ENCODE data around the gene RUSF1. TPM values are rescaled to one million over a fixed set of nuclear protein-coding genes. Genes with fewer than 3 reads are reported as not detected.

The RUSF1 gene
- total RNA-seq, 1 experiment from 2014 or later = 39.9 TPM

GRCh38 chr16:31441956-31442355 is 66.2 kb downstream of the RUSF1 start:
- ChIA-PET CTCF (interaction anchor here (0.5 kb wide), 1 partner anchor 492 kb away, joined by 4 read pairs; no protein-coding TSS in a partner anchor), POLR2A (ENCODE audit: unreplicated experiment) (no interaction called here)
- no peak overlapping the region for H3K27ac ChIP-seq (ENCODE audit: low read length)
- no peak overlapping the region for H3K4me3 ChIP-seq (ENCODE audit: low read length)
- no peaks in the 10 kb centered on the region for H3K9me3 ChIP-seq (ENCODE audit: low read length)
- no peak overlapping the region for H2AFZ ChIP-seq (ENCODE audit: low read length)
- no peaks in the 10 kb centered on the region for H3K27me3 ChIP-seq (ENCODE audit: low read length)
- no peak overlapping the region for H3K4me2 ChIP-seq (ENCODE audit: low read length)
- BruUV-seq (replicated peaks) = no TSS peak
- H3F3A ChIP-seq (ENCODE audit: low read length, unreplicated experiment) = no peaks in the 10 kb centered on the region
- intact Hi-C loops (cut with micrococcal nuclease) = loop anchor here (5.0 kb wide), 2 partner anchors 300 to 460 kb away; no protein-coding TSS in a partner anchor
- no peaks in the 10 kb centered on the region for H4K20me1 ChIP-seq (ENCODE audit: low read length)
- H3K9me2 ChIP-seq (replicated peaks; ENCODE audit: low read length) = no peaks in the 10 kb centered on the region
- no peaks in the 10 kb centered on the region for H3K79me2 ChIP-seq (ENCODE audit: low read length)
- no peak overlapping the region for H3K9ac ChIP-seq (ENCODE audit: low read length)
- TF ChIP-seq, protein P1, sequence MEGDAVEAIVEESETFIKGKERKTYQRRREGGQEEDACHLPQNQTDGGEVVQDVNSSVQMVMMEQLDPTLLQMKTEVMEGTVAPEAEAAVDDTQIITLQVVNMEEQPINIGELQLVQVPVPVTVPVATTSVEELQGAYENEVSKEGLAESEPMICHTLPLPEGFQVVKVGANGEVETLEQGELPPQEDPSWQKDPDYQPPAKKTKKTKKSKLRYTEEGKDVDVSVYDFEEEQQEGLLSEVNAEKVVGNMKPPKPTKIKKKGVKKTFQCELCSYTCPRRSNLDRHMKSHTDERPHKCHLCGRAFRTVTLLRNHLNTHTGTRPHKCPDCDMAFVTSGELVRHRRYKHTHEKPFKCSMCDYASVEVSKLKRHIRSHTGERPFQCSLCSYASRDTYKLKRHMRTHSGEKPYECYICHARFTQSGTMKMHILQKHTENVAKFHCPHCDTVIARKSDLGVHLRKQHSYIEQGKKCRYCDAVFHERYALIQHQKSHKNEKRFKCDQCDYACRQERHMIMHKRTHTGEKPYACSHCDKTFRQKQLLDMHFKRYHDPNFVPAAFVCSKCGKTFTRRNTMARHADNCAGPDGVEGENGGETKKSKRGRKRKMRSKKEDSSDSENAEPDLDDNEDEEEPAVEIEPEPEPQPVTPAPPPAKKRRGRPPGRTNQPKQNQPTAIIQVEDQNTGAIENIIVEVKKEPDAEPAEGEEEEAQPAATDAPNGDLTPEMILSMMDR (conservative IDR thresholded peaks at IDR 0.05; ENCODE audit: low read depth, low read length) = no peak
- TF ChIP-seq EZH2 (IDR thresholded peaks at IDR 0.05; ENCODE audit: low read length, unreplicated experiment) (no peak), EZH2phosphoT487 (IDR thresholded peaks at IDR 0.05; ENCODE audit: borderline replicate concordance, low read length) (no peak)
- no peaks in the 10 kb centered on the region for H3K36me3 ChIP-seq (ENCODE audit: low read depth, low read length)
- ATAC-seq (no peak), DNase-seq (no peak)
- H3K4me1 ChIP-seq (ENCODE audit: insufficient read depth, low read length) = no peaks in the 10 kb centered on the region

DNA sequence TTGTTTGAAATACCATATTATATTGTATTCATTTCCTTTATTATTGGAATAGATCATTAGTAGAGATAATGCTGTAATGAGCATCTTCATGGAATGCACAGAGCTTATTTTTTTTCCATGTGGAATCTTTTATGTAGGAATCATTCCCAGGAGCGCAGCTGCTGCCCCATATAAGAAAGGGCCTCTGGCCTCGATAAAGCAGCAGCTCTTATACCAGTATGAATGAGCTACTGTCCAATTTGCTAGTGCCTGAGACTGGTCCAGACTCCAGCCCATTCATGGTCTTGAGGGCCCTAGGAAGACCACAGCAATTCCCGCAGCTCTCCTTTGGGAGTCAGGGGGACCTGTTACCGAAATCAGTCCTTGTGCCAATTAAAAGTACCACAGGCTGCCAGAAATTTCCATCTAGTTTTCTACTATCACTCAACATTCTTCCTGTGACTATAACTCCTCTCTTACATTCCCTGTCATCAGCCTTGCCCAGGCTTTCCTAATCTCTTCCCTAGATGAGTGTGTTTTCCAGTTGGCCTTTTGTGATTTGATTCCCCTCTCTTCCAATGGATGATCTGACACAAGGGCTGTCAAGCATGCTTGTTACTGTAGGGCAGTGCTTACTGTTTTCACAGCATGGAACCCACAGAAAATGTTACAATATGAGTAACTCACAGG is 67.5 kb downstream of the RUSF1 start:
- BruUV-seq (replicated peaks) = no TSS peak
- H3K4me3 ChIP-seq (ENCODE audit: low read length) = no peak overlapping the region
- intact Hi-C loops (cut with micrococcal nuclease) = loop anchor here (5.0 kb wide), 2 partner anchors 298 to 458 kb away; no protein-coding TSS in a partner anchor
- no peak for TF ChIP-seq EZH2 (IDR thresholded peaks at IDR 0.05; ENCODE audit: low read length, unreplicated experiment)
- TF ChIP-seq, protein P1 (conservative IDR thresholded peaks at IDR 0.05; ENCODE audit: low read depth, low read length) = no peak
- no peak for TF ChIP-seq EZH2phosphoT487 (IDR thresholded peaks at IDR 0.05; ENCODE audit: borderline replicate concordance, low read length)
- no peaks in the 10 kb centered on the region for H3K9me3 ChIP-seq (ENCODE audit: low read length)
- CTCF ChIA-PET = no interaction called here
- H2AFZ ChIP-seq (ENCODE audit: low read length) = no peak overlapping the region
- H3K79me2 ChIP-seq (ENCODE audit: low read length) = no peaks in the 10 kb centered on the region
- H3K9me2 ChIP-seq (replicated peaks; ENCODE audit: low read length) = no peaks in the 10 kb centered on the region
- no peak overlapping the region for H3K4me2 ChIP-seq (ENCODE audit: low read length)
- H4K20me1 ChIP-seq (ENCODE audit: low read length) = no peaks in the 10 kb centered on the region
- no peaks in the 10 kb centered on the region for H3F3A ChIP-seq (ENCODE audit: low read length, unreplicated experiment)
- H3K4me1 ChIP-seq (ENCODE audit: insufficient read depth, low read length) = no peaks in the 10 kb centered on the region
- ATAC-seq (no peak), DNase-seq (no peak)
- no peaks in the 10 kb centered on the region for H3K27me3 ChIP-seq (ENCODE audit: low read length)
- H3K9ac ChIP-seq (ENCODE audit: low read length) = no peak overlapping the region
- no peak overlapping the region for H3K27ac ChIP-seq (ENCODE audit: low read length)
- POLR2A ChIA-PET (ENCODE audit: unreplicated experiment) = no interaction called here
- no peaks in the 10 kb centered on the region for H3K36me3 ChIP-seq (ENCODE audit: low read depth, low read length)

- Histone ChIP-seq H3K9me2 (replicated peaks; ENCODE audit: low read length) (no peaks in the 10 kb centered on the region), H3K4me2 (ENCODE audit: low read length) (no peak overlapping the region), H3K4me1 (ENCODE audit: insufficient read depth, low read length) (no peaks in the 10 kb centered on the region), H3F3A (ENCODE audit: low read length, unreplicated experiment) (no peaks in the 10 kb centered on the region), H3K9ac (ENCODE audit: low read length) (no peak overlapping the region), H3K79me2 (ENCODE audit: low read length) (no peaks in the 10 kb centered on the region), H2AFZ (ENCODE audit: low read length) (no peak overlapping the region), H3K9me3 (ENCODE audit: low read length) (no peaks in the 10 kb centered on the region), H4K20me1 (ENCODE audit: low read length) (no peaks in the 10 kb centered on the region), H3K4me3 (ENCODE audit: low read length) (no peak overlapping the region), H3K27me3 (ENCODE audit: low read length) (no peaks in the 10 kb centered on the region), H3K36me3 (ENCODE audit: low read depth, low read length) (no peaks in the 10 kb centered on the region), H3K27ac (ENCODE audit: low read length) (no peak overlapping the region)
- no peak for DNase-seq
- ATAC-seq = no peak
- CTCF ChIA-PET = no interaction called here
- intact Hi-C loops (cut with micrococcal nuclease) = no loop called here
- POLR2A ChIA-PET (ENCODE audit: unreplicated experiment) = no interaction called here
- TF ChIP-seq, protein P1 (conservative IDR thresholded peaks at IDR 0.05; ENCODE audit: low read depth, low read length) = no peak
- TF ChIP-seq EZH2phosphoT487 (IDR thresholded peaks at IDR 0.05; ENCODE audit: borderline replicate concordance, low read length) = no peak
- no peak for TF ChIP-seq EZH2 (IDR thresholded peaks at IDR 0.05; ENCODE audit: low read length, unreplicated experiment)
- BruUV-seq (replicated peaks) = no TSS peak
Measured at GRCh38 chr16:31439519-31439918, 68.7 kb downstream of the RUSF1 start.

Measured in PC-3 (cell line).